Gastroesophageal sphincter (tissue), 4 donors: ENCODE results near the gene UMAD1. TPM values are rescaled to one million over a fixed set of nuclear protein-coding genes. Genes with fewer than 3 reads are reported as not detected.
A peak's percentile ranks its signal among the peaks of the same experiment; 100 is the strongest.

Experiments used
- ATAC-seq: fragments of 150-250 bp; one replicate; pipeline ENCODE4 v1.9.1; 2016; ENCODE audit warnings: mild to moderate bottlenecking, moderate library complexity
- H3K27ac ChIP-seq, 4 donors: fragments of 200-600 bp; sonication (generic) in 3 of 4; 1 replicate in 3 of 4; 2 replicates in 1 of 4; pipeline ENCODE4 v1.5.1; 2016 to 2019
- H3K27me3 ChIP-seq: fragments of 200-600 bp; sonication (generic); one replicate; pipeline ENCODE4 v1.5.1; 2019
- H3K36me3 ChIP-seq, 2 donors: fragments of 200-600 bp; sonication (generic); one replicate each; pipeline ENCODE4 v1.5.1; 2019; ENCODE audit warnings: control low read depth in 1 of 2
- H3K4me1 ChIP-seq, 3 donors: fragments of 200-600 bp; sonication (generic); 1 replicate in 2 of 3; 2 replicates in 1 of 3; pipeline ENCODE4 v1.5.1; 2016 to 2019; ENCODE audit warnings: control low read depth in 2 of 3
- H3K4me3 ChIP-seq, 2 donors: fragments of 200-600 bp; sonication (generic); one replicate each; pipeline ENCODE4 v1.5.1; 2019; ENCODE audit warnings: mild to moderate bottlenecking in 1 of 2, moderate library complexity in 1 of 2
- H3K9me3 ChIP-seq, 3 donors: fragments of 200-600 bp; sonication (generic); one replicate each; pipeline ENCODE4 v1.5.1; 2017 to 2019; ENCODE audit warnings: control low read depth in 2 of 3
- EP300 ChIP-seq: sonication (generic); formaldehyde crosslinking; IDR thresholded peaks from one replicate; pipeline ENCODE4 v1.6.1; 2017; ENCODE audit warnings: antibody characterized with exemption, mild to moderate bottlenecking
- POLR2A ChIP-seq, 2 donors: fragments of 450-650 bp; IDR thresholded peaks; one replicate each; pipeline ENCODE4 v1.6.1; 2017; ENCODE audit warnings: antibody characterized with exemption in 2 of 2, mild to moderate bottlenecking in 2 of 2, moderate library complexity in 1 of 2
- POLR2AphosphoS5 ChIP-seq: sonication (generic); formaldehyde crosslinking; IDR thresholded peaks from one replicate; pipeline ENCODE4 v1.6.1; 2017; ENCODE audit warnings: antibody characterized with exemption
- WGBS, 2 donors: methylation state at CpG; one replicate each; pipeline ENCODE4 v1.1.5; 2018; ENCODE audit warnings: low coverage in 1 of 2; 5-methylcytosine and 5-hydroxymethylcytosine counted together
- total RNA-seq, 4 donors: library from RNA; depleted of rRNA; stranded (reverse); fragments of >200 nt; gene quantifications; one replicate each; pipeline ENCODE4 v1.1.0, GENCODE V29; 2016
- TF ChIP-seq, protein P1 (sequence below), 4 experiments: fragments of 200-600 bp in 2 of 4; fragments of 450-650 bp in 2 of 4; sonication (generic) in 1 of 4; IDR thresholded peaks; one replicate each; pipeline ENCODE4 v1.5.1; 2017 to 2019; ENCODE audit warnings: antibody characterized with exemption in 4 of 4, mild to moderate bottlenecking in 2 of 4, moderate library complexity in 2 of 4

Gene UMAD1
- total RNA-seq, 4 donors from 2014 or later: 7.4 to 24.4 (median 15.9) TPM

DNA sequence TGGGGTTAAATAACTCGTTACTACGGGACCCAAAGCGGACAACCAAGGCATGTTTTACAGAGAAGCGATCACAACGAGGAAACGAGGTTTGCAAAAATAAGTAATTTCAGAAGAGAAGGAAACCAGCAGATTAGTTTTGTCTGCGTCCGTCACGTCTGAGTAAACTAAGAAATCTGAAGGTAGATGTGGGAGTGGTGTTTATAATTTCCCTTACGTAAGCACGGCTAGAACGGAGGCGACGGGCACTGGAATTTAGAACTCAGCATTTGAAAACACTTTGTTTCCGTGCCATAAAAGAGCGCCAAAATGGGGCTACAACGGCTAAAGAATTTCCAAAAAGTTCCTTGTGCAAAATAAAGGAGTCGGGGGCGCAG is 718 bp upstream of the UMAD1 start:
- Histone ChIP-seq H3K9me3 (no peaks in the 10 kb centered on the region), H3K27me3 (no peaks in the 10 kb centered on the region), H3K27ac (peak overlapping the region; percentile 41 to 92 (median 90)), H3K4me3 (peak overlapping the region; percentile 63 to 66), H3K36me3 (peaks cover 0 to 19% of the 10 kb centered on the region in 2 donors), H3K4me1 (peaks cover 3 to 24% (median 10%) of the 10 kb centered on the region in 3 donors)
- TF ChIP-seq POLR2AphosphoS5 (no peak), EP300 (no peak), POLR2A (IDR thresholded peaks at IDR 0.05) (no peak)
- TF ChIP-seq, protein P1, sequence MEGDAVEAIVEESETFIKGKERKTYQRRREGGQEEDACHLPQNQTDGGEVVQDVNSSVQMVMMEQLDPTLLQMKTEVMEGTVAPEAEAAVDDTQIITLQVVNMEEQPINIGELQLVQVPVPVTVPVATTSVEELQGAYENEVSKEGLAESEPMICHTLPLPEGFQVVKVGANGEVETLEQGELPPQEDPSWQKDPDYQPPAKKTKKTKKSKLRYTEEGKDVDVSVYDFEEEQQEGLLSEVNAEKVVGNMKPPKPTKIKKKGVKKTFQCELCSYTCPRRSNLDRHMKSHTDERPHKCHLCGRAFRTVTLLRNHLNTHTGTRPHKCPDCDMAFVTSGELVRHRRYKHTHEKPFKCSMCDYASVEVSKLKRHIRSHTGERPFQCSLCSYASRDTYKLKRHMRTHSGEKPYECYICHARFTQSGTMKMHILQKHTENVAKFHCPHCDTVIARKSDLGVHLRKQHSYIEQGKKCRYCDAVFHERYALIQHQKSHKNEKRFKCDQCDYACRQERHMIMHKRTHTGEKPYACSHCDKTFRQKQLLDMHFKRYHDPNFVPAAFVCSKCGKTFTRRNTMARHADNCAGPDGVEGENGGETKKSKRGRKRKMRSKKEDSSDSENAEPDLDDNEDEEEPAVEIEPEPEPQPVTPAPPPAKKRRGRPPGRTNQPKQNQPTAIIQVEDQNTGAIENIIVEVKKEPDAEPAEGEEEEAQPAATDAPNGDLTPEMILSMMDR (IDR thresholded peaks at IDR 0.05): no peak
- WGBS, 2 donors: 0 to 2% methylated on average over 10 to 19 of the region's 19 CpGs
- no peak for ATAC-seq

DNA sequence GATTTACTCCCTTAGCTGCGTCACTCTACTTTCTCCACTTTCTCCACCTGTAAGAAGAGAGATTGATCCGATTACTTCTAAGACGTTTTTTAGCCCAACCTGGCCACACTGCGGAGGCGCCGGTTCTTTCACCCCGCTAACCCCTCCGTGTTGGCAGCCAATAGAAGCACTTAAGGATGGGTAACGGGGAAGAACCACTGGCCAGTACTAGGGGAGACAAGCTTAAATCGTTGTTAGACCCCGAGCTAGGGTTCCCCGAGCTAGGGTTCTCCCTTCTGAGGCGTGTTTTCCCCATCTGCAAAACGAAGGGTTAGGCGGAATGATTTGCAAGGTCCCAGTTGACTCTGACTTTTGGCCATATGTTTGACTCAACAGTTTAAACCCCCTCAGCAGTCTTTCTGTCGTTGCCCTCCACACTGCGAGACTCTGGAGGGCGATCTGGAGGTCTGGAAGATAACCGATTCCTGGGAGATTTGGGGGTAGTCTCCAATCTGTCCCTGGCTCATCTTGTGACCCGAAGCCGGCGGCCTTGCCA is 644 bp downstream of the UMAD1 start:
- no peak for TF ChIP-seq POLR2AphosphoS5
- no peak for TF ChIP-seq EP300
- TF ChIP-seq, protein P1 (IDR thresholded peaks at IDR 0.05): no peak
- TF ChIP-seq POLR2A (IDR thresholded peaks at IDR 0.05): no peak
- no peak for ATAC-seq
- H3K4me1 ChIP-seq: peaks cover 3 to 24% (median 10%) of the 10 kb centered on the region in 3 donors
- peak overlapping the region; percentile 56 to 92 (median 90) for H3K27ac ChIP-seq
- no peaks in the 10 kb centered on the region for H3K9me3 ChIP-seq
- peaks cover 0 to 10% of the 10 kb centered on the region in 2 donors for H3K36me3 ChIP-seq
- H3K4me3 ChIP-seq: peak overlapping the region; percentile 63 to 66
- no peaks in the 10 kb centered on the region for H3K27me3 ChIP-seq
- WGBS, 2 donors: 6% methylated on average over 22 of the region's 22 CpGs; no CpG with 5 or more reads in 1 of the 2 donors

DNA sequence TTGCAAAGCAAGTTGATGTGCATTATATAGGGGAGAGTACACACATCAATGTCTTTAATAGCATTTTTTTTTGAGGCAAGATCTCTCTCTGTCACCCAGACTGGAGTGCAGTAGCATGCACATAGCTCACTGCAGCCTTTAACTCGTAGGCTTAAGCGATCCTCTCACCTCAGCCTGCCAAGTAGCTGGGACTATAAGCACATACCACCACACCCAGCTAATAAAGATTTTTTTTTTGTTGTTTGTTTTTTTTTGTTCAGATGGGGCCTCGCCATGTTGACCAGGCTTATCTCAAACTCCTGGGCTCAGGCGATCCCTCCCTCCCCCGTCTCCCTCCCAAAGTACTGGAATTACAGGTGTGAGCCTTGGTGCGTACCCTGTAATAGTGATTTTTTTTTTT is 1.5 kb downstream of the UMAD1 start:
- no peaks in the 10 kb centered on the region for H3K9me3 ChIP-seq
- 83% methylated on average over 6 of the region's 6 CpGs; no CpG with 5 or more reads in 1 of the 2 donors for WGBS, 2 donors
- ATAC-seq: no peak

DNA sequence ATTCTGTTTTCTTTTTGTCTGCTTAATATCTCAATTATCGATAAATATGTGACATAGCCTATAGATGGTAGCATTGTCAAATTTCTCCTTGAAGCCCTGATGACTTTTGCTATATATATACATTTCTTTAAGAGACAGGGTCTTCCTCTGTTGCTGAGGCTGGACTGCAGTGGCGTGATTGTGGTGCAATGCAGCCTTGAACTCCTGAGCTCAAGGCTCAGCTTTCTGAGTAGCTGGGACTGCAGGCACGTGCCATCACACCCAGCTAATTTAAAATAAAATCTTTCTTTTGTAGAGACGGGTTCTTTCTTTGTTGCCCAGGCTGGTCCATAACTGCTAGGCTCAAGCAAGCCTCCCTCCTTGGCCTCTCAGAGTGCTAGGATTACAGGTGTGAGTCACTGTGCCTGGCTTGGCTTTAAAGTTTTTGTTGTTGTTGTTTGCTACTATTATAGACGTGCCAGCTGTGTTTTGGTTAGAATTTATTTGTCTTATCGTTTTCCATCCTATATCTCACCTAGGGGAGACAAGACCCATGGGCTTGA is 7.0 kb downstream of the UMAD1 start:
- 83 to 85% methylated on average over 3 to 5 of the region's 6 CpGs for WGBS, 2 donors
- no peak overlapping the region for H3K4me3 ChIP-seq
- no peak for ATAC-seq
- H3K4me1 ChIP-seq: peaks cover 0 to 4% (median 0%) of the 10 kb centered on the region in 3 donors
- peaks cover 0 to 5% of the 10 kb centered on the region in 2 donors for H3K36me3 ChIP-seq
- no peaks in the 10 kb centered on the region for H3K9me3 ChIP-seq
- H3K27me3 ChIP-seq: no peaks in the 10 kb centered on the region
- TF ChIP-seq, protein P1 (IDR thresholded peaks at IDR 0.05): no peak
- TF ChIP-seq POLR2A (IDR thresholded peaks at IDR 0.05): no peak
- TF ChIP-seq POLR2AphosphoS5: no peak
- no peak for TF ChIP-seq EP300
- H3K27ac ChIP-seq: no peak overlapping the region

More for the DNA sequence above, 1.5 kb downstream of the UMAD1 start:
- TF ChIP-seq, protein P1 (IDR thresholded peaks at IDR 0.05): no peak
- TF ChIP-seq EP300 (no peak), POLR2AphosphoS5 (no peak), POLR2A (IDR thresholded peaks at IDR 0.05) (no peak)
- Histone ChIP-seq H3K36me3 (peaks cover 0 to 5% of the 10 kb centered on the region in 2 donors), H3K4me1 (peaks cover 3 to 24% (median 10%) of the 10 kb centered on the region in 3 donors), H3K4me3 (no peak overlapping the region), H3K27me3 (no peaks in the 10 kb centered on the region), H3K27ac (no peak overlapping the region)

DNA sequence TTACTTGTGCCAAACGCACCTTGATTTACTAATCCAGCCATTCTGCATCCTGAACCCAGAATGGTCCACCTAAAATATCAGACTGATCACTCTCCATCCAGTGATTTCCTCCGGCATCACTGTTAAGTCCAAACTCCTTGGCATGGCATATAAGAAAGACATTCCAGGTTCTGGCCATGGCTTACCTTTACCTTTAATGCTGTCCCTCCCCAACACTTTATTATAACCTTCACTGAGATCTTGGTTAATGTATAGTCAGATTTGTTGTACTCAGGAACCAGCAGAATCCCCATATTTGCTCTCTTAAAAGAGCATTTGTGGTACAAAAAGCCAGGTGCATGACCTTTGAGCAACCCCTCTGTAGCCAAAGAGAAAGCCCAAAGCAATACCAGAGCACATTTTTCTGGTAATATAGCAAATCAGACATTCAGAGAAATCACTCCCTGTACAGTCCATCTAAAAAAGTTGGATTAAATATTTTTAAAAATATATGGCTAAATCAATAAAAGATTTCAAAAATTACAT is 10.2 kb downstream of the UMAD1 start:
- Histone ChIP-seq H3K4me3 (no peak overlapping the region), H3K9me3 (no peaks in the 10 kb centered on the region), H3K36me3 (no peaks in the 10 kb centered on the region), H3K27ac (no peak overlapping the region), H3K4me1 (peaks cover 0 to 9% (median 0%) of the 10 kb centered on the region in 3 donors), H3K27me3 (no peaks in the 10 kb centered on the region)
- no peak for ATAC-seq
- WGBS, 2 donors: 75 to 90% methylated on average over 2 of the region's 2 CpGs
- TF ChIP-seq POLR2AphosphoS5: no peak
- TF ChIP-seq POLR2A (IDR thresholded peaks at IDR 0.05): no peak
- TF ChIP-seq, protein P1 (IDR thresholded peaks at IDR 0.05): no peak
- TF ChIP-seq EP300: no peak
